ENCODE results near the gene SLC30A7.
"Not testable (repeated sequence)": the region's sequence is repeated elsewhere in the genome, so short reads cannot be mapped to it uniquely, and the experiment has no call there.

The SLC30A7 gene

DNA sequence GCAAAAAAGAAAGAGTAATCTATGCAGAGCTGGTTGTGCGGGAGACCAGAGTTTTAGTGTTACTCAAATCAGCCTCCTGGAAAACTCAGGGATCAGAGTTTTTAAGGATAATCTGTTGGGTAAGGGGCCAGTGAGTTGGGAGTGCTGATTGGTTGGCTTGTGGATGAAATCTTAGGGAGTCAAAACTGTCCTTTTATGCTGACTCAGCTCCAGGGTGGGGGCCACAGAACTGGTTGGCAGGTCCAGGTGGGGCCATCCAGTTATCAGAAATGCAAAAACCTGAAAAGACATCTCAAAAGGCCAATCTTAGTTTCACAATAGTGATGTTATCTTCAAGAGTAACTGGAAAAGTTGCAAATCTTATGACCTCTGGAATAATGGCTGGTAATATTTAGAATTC is 4.5 kb upstream of the SLC30A7 start:
- no peak for DNase-seq (ENCODE audit: low read depth)

GRCh38 chr1:100892554-100892953 is 3.3 kb upstream of the SLC30A7 start:
- DNase-seq (ENCODE audit: low read depth): no peak

DNA sequence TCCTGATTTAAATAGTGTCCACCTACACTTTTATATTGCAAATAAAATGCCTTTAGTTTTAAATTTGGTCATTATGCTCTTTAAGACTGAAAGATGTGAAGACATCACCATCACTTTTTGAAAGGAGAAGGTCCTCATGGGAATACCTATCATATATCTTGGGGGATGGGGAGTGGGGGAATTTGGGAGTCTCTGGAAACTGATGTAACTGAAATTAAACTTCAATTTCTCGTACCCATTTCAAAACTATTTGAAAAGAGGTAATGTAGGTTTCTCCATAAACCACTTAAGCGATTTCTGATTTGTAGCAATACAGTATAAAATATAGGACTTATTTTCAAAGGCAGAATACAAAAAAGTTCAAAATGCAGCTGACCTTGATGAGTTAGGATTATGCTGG is 2.2 kb upstream of the SLC30A7 start:
- DNase-seq (ENCODE audit: low read depth): no peak

DNA sequence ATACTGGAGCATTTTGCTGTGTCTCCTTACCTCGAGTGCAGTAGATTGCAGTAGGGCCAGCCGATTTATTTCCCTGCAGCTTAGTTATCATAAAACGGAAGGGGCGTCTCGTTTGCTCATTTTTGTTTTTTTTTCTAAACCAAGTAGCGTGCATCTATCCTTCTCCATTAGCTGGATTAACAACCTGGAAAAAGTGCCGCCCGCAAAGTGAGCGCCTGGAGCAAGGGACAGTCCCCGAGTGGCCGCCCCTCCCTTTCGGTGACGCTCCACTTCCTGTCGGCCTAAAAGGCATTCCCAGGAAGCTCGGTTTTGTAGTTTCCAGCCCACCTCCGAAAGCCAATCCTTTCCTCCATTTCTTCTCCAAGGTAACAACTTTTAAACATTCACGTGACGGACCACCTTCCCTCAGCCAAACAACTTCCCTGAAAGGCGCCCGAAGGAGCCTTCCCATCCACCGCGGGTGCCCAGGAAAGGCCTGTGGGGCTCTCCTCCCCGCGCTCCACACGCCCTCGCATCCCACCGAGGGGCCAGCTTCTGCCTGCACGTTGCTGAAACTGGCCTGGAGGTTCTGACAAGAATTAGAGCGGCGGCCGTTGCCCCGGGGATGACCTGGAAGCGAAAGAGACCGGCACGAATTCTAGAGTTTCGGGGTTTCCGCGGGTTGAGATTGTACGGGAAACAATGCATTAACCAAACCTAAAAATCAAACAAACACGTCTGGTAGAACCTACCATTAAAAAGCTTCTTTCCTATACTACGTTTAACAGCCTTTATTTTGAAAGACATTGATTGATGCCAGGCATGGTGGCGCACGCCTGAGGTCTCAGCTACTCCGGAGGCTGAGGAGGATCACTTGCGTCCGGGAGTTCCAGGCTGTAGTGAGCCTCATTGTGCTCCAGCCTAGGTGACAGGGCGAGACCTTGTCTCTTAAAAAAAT is 1.0 kb upstream of the SLC30A7 start, which contains the start of gene EXTL2:
EXTL2 (minus strand) TSS at position 240 of the 937 bp plus-strand sequence. CDS start 6,085 bp downstream, outside the sequence.
- DNase-seq (ENCODE audit: low read depth): peak; percentile 19

DNA sequence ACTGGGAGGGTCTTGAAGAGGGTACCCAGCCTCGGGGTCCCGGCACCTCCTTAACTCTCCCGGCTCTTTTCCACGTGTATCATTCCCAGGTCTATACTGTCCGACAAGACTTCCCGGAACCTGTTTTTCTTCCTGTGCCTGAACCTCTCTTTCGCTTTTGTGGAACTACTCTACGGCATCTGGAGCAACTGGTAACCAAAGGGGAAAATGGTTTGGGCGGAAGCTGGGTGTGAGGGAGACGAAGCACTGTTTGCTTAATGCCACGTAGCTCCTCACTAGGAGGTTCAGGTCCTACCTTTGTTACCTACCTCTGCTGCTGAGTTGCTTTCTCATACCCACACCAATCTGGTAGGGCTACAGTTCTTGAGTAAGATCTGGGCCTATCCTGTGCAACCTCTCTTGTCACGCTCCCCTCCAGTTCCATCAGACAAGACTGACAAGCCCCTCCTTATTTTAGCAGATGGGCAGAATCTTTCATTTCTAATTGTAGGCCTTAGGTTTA is 642 bp downstream of the SLC30A7 start:
- no peak for DNase-seq (ENCODE audit: low read depth)

DNA sequence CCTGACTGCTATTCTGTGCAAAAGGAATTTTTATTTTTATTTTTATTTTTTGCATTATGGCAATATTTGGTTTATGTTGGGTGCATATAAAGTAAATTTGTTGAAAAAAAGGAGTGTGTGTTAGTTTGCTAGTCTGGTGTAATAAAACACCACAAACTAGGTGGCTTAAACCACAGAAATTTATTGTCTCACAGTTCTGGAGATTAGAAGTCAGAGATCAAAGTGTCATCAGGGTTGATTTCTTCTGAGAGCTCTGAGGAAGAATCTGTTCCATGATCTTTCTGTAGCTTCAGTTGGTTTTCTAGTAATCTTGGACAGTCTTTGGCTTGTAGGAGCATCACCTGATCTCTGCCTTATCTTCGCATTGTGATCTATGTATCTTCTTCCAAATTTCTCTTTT is 6.5 kb downstream of the SLC30A7 start:
- DNase-seq (ENCODE audit: low read depth): no peak

DNA sequence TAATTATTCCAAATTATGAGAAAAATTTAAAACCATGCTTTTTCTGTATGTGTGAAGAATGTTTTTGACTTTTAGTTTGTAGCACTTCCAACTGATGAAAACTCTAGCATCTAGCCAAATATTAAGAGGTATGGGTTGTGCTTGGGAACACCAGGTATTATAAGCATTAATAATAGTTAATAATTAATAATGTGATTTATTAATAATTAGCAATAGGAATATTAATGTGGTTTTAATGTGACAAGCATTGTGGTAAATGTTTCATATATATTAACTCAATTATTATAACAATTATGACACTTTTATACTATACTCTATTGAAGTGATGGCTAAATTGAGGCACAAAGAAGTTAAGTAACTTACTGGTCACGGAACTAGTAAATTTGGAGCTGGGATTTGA is 7.9 kb downstream of the SLC30A7 start:
- DNase-seq (ENCODE audit: low read depth): no peak

DNA sequence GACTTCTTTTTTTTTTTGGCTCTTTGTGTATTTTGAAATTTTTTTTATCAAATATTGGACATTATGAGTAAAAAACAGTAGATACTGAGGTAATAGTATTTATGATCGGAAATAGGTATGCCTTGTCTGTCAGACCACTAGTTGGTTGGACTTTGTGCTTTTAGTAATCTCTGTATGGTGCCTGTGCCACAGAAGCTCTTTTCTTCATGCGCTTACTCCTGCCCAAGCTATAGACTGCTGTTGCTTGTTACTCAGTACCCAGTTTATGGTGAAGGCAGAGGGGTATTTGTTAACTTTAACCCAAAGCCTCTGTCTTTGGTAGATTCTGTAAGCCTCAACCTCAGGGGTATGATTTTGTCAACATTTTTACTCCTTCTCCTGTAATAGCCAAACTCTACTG is 8.6 kb downstream of the SLC30A7 start:
- no peak for DNase-seq (ENCODE audit: low read depth)

DNA sequence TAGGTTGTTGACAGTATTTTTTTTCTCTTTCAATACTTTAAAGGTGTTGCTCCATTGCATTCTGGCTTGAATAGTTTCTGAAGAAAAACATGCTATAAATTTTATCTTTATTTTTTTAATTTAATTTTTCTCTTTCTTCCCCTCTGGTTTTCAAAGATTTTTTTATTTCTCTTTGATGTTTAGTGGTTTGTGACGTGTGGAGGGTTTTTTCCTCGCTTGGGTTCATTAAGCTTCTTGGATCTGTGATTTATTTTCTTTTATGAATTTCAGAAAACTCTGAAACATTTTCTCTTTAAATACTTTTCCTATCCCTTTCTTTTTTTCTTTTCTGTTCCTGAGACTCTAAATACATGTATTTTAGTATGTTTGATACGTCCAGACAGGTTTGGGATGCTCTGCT is 9.3 kb downstream of the SLC30A7 start:
- DNase-seq (ENCODE audit: low read depth): no peak

- DNase-seq (ENCODE audit: low read depth): no peak
These were observed 12.0 kb downstream of the SLC30A7 start for GRCh38 chr1:100907887-100908286.

DNA sequence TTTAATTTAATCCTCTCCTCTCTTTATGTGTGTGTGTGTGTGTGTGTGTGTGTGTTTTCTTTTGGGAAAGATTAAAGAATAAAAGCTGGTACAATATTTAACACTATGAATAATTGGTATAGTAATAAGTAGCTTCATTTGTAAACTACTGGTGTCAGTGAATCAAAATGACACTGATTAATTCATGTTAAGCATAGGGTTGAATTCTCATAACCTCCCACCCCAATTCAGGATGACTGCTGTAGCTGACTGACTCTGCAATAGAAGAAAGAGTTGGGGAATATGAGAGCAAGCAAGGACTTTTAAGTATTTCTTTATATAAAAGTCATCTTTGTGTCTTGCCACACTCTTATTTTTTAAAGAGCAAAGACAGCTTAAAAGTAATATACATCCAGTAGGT is 13.1 kb downstream of the SLC30A7 start:
- no peak for DNase-seq (ENCODE audit: low read depth)

- DNase-seq (ENCODE audit: low read depth): no peak
These were observed 16.1 kb downstream of the SLC30A7 start for GRCh38 chr1:100912019-100912418.

- no peak for DNase-seq (ENCODE audit: low read depth)
These were observed 25.3 kb downstream of the SLC30A7 start for GRCh38 chr1:100921110-100921706.

DNA sequence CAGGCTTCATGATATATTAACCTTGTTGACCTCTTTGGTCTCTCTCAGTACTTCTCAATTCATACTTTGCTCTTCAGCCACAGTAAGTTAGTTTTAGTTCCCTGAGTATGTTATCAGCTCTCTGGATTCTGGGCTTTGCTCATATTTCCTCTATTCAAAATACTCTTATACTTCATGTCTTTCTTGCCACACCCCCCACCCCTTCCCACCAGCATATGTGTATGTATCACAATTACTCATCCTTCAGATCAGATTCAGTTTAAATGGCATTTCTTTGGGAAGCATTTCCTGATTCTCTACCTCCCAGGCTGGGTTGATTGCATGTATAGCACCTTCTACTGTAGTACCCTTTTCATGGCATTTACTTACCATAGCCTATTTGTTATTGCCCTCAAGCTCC is 28.3 kb downstream of the SLC30A7 start:
- DNase-seq (ENCODE audit: low read depth): peak; percentile 44

- DNase-seq (ENCODE audit: low read depth): no peak
These were observed 29.1 kb downstream of the SLC30A7 start for GRCh38 chr1:100924991-100925390.

DNA sequence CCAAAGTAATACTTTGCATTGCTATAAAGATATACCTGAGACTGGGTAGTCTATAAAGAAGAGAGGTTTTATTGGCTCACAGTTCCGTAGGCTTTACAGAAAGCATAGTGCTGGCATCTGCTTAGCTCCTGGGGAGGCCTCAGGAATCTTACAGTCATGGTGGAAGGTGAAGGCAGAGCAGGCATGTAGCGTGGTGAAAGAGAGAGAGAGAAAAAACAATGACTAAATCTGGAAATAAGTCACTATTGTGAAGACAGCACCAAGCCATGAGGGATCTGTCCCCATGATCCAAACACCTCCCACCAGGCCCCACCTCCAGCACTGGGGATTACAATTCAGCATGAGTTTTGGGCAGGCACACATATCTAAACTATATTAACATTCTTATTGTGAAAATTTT is 30.4 kb downstream of the SLC30A7 start:
- no peak for DNase-seq (ENCODE audit: low read depth)

- no peak for DNase-seq (ENCODE audit: low read depth)
These were observed 31.4 kb downstream of the SLC30A7 start for GRCh38 chr1:100927276-100927675.

DNA sequence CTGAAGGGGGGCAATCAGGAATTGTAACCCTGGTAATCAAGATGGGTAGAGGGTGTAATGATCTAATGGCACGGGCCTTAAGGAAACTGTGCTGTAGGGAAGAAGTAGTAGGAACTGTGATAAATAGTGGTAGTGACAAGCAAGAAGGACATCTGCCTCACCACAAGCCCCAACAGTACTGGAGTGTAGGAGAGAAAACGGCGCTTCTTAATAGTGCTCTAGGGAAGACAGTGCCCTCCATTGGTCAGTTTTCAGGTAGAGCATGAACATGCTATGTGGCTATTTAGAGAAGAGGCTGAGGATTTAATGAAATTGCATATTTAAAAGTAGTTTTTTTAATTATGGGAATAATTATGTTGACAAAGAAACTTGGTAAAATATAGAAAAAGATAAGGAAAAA is 32.2 kb downstream of the SLC30A7 start:
- DNase-seq (ENCODE audit: low read depth): no peak

DNA sequence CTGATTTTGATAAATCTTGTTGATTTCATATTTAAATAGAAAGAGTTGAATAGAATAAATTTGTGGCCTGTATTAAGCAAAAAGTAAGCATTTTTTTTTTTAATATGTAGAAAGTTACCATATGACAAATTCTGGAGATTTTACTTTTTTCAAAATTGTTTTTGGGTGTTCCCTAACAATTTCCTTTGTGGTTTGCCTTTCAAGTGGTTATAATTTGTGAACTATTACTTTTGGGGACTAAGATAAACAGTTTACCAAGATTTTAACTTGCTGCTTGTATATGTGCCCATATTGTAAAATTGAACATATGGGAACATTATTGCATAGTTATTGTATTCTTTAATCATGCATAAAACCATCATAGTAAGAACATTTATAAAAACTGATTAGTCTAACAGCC is 34.6 kb downstream of the SLC30A7 start:
- no peak for DNase-seq (ENCODE audit: low read depth)

- DNase-seq (ENCODE audit: low read depth): no peak
These were observed 35.8 kb downstream of the SLC30A7 start for GRCh38 chr1:100931716-100932115.

GRCh38 chr1:100933555-100933954 is 37.7 kb downstream of the SLC30A7 start:
- not testable (repeated sequence) for DNase-seq (ENCODE audit: low read depth)

GRCh38 chr1:100936194-100936967 is 40.5 kb downstream of the SLC30A7 start:
- no peak for DNase-seq (ENCODE audit: low read depth)

All from non-pigmented ciliary epithelial cell (primary cell).